ENCODE data around the gene POLN.

GRCh38 chr4:2078584-2078983, 163.3 kb downstream of the POLN start:
- TF ChIP-seq POLR2AphosphoS5 (IDR thresholded peaks at IDR 0.05) (no peak), CTCF (IDR thresholded peaks at IDR 0.05) (no peak)

Data from transverse colon (tissue), 4 donors.